Breast epithelium (tissue), 3 donors: ENCODE data around the gene MYO1G.

Experiments
- CTCF ChIP-seq, 3 donors: fragments of 450-650 bp; IDR thresholded peaks; one replicate each; pipeline ENCODE4 v1.5.1; 2016 to 2017; ENCODE audit warnings: antibody characterized with exemption in 3 of 3, mild to moderate bottlenecking in 3 of 3, moderate library complexity in 3 of 3
- POLR2A ChIP-seq: fragments of 450-650 bp; IDR thresholded peaks from one replicate; pipeline ENCODE4 v1.6.1; 2016; ENCODE audit warnings: antibody characterized with exemption, mild to moderate bottlenecking, moderate library complexity
- POLR2AphosphoS5 ChIP-seq, 3 donors: sonication (generic); formaldehyde crosslinking; IDR thresholded peaks; one replicate each; pipeline ENCODE4 v1.6.1; 2017; ENCODE audit warnings: antibody characterized with exemption in 3 of 3

GRCh38 chr7:44979481-44980392 lies 922 bp upstream of the MYO1G start:
- TF ChIP-seq POLR2AphosphoS5 (IDR thresholded peaks at IDR 0.05): no peak
- TF ChIP-seq POLR2A: no peak
- no peak for TF ChIP-seq CTCF (IDR thresholded peaks at IDR 0.05)
